ENCODE measurements around the gene KCNQ2. TPM values are rescaled to one million over a fixed set of nuclear protein-coding genes. Genes with fewer than 3 reads are reported as not detected.

KCNQ2 gene
- total and polyA plus RNA-seq, 7 donors, result 0.01 to 2.8 (median 0.15) TPM; not detected in 1

GRCh38 chr20:63501818-63502670 lies 29.6 kb upstream of the KCNQ2 start:
- WGBS, 3 donors, result 8 to 14% (median 8%) methylated on average over 22 to 26 of the region's 26 CpGs
- ATAC-seq (peak; percentile 59 to 66 (median 65)), DNase-seq (peak; percentile 77 to 92)
- Histone ChIP-seq H3K4me3 (no peak overlapping the region), H3K27ac (peak overlapping the region; percentile 94), H3K36me3 (ENCODE audit: insufficient read depth in 1 of 2, low read depth in 1 of 2) (no peaks in the 10 kb centered on the region), H3K4me1 (peaks cover 30% of the 10 kb centered on the region), H3K9me3 (peaks cover 12% of the 10 kb centered on the region), H3K27me3 (ENCODE audit: insufficient read depth in 3 of 3, low read length in 2 of 3) (peaks cover 0 to 2% (median 0%) of the 10 kb centered on the region in 3 donors)
- TF ChIP-seq CTCF (IDR thresholded peaks at IDR 0.05), result no peak
- intact Hi-C loops (cut with DNase I), result no loop called here

- peaks cover 12% of the 10 kb centered on the region for H3K9me3 ChIP-seq
- H3K36me3 ChIP-seq (ENCODE audit: insufficient read depth in 1 of 2, low read depth in 1 of 2), result peaks cover 0 to 7% of the 10 kb centered on the region in 2 donors
- peak; percentile 36 to 61 for DNase-seq
- peak; percentile 10 to 25 (median 19) for ATAC-seq
- intact Hi-C loops (cut with DNase I), result no loop called here
- no peak for TF ChIP-seq CTCF (IDR thresholded peaks at IDR 0.05)
- peaks cover 0 to 2% (median 0%) of the 10 kb centered on the region in 3 donors for H3K27me3 ChIP-seq (ENCODE audit: insufficient read depth in 3 of 3, low read length in 2 of 3)
- peak overlapping the region; percentile 75 for H3K4me3 ChIP-seq
- peaks cover 30% of the 10 kb centered on the region for H3K4me1 ChIP-seq
- 29 to 43% (median 32%) methylated on average over 27 of the region's 27 CpGs for WGBS, 3 donors
- H3K27ac ChIP-seq, result peak overlapping the region; percentile 94
Observed at GRCh38 chr20:63500902-63501817, 28.7 kb upstream of the KCNQ2 start.

- H3K27me3 ChIP-seq (ENCODE audit: insufficient read depth in 3 of 3, low read length in 2 of 3), result peaks cover 0 to 2% (median 0%) of the 10 kb centered on the region in 3 donors
Observed at GRCh38 chr20:63500151-63500901, 27.9 kb upstream of the KCNQ2 start.

More at GRCh38 chr20:63500151-63500901, 27.9 kb upstream of the KCNQ2 start:
- TF ChIP-seq CTCF (IDR thresholded peaks at IDR 0.05), result no peak
- intact Hi-C loops (cut with DNase I), result no loop called here
- H3K9me3 ChIP-seq, result peaks cover 8% of the 10 kb centered on the region
- WGBS, 3 donors, result 28 to 46% (median 31%) methylated on average over 23 to 24 of the region's 24 CpGs
- ATAC-seq, result peak; percentile 32 to 60 (median 52)
- H3K4me1 ChIP-seq, result peaks cover 37% of the 10 kb centered on the region
- peak in 1 of 2 donors; percentile 83 for DNase-seq
- peak overlapping the region; percentile 75 for H3K4me3 ChIP-seq
- peak overlapping the region; percentile 94 for H3K27ac ChIP-seq
- H3K36me3 ChIP-seq (ENCODE audit: insufficient read depth in 1 of 2, low read depth in 1 of 2), result peaks cover 0 to 16% of the 10 kb centered on the region in 2 donors
